Ascending aorta (tissue), 2 donors: ENCODE measurements around the gene SLC6A20. TPM values are rescaled to one million over a fixed set of nuclear protein-coding genes. Genes with fewer than 3 reads are reported as not detected.

Experiments
- DNase-seq, 2 donors: peaks; one replicate each; pipeline ENCODE4 v3.0.0-alpha.2; 2019; ENCODE audit warnings: low spot score in 2 of 2
- H3K27ac ChIP-seq, 2 donors: fragments of 200-600 bp; sonication (generic); one replicate each; pipeline ENCODE4 v1.5.1; 2016 to 2017; ENCODE audit warnings: mild to moderate bottlenecking in 1 of 2
- H3K27me3 ChIP-seq: fragments of 200-600 bp; sonication (generic); one replicate; pipeline ENCODE4 v1.5.1; 2017
- H3K36me3 ChIP-seq, 2 donors: fragments of 200-600 bp; sonication (generic); one replicate each; pipeline ENCODE4 v1.5.1; 2016
- H3K4me1 ChIP-seq, 2 donors: fragments of 200-600 bp; sonication (generic); one replicate each; pipeline ENCODE4 v1.5.1; 2016 to 2017; ENCODE audit warnings: mild to moderate bottlenecking in 1 of 2
- H3K4me3 ChIP-seq, 2 donors: fragments of 200-600 bp; sonication (generic); one replicate each; pipeline ENCODE4 v1.5.1; 2016 to 2017; ENCODE audit warnings: mild to moderate bottlenecking in 1 of 2
- H3K9me3 ChIP-seq, 2 donors: fragments of 200-600 bp; sonication (generic); one replicate each; pipeline ENCODE4 v1.5.1; 2016
- intact Hi-C: fragments of 100-400 bp; cut with DNase I; formaldehyde crosslinking; loops from one replicate; pipeline ENCODE4 v1.15.1; 2023
- total RNA-seq: library from RNA; depleted of rRNA; stranded (reverse); fragments of >200 nt; gene quantifications from one replicate; pipeline ENCODE4 v1.1.0, GENCODE V29; 2016
- TF ChIP-seq, protein P1 (sequence below), 3 experiments: fragments of 200-600 bp in 2 of 3; fragments of 450-650 bp in 1 of 3; sonication (generic) in 2 of 3; IDR thresholded peaks; one replicate each; pipeline ENCODE4 v1.5.1; 2016 to 2019; ENCODE audit warnings: antibody characterized with exemption in 3 of 3, mild to moderate bottlenecking in 1 of 3, moderate library complexity in 1 of 3

Gene SLC6A20
- total RNA-seq, 1 donor from 2014 or later: not detected

DNA sequence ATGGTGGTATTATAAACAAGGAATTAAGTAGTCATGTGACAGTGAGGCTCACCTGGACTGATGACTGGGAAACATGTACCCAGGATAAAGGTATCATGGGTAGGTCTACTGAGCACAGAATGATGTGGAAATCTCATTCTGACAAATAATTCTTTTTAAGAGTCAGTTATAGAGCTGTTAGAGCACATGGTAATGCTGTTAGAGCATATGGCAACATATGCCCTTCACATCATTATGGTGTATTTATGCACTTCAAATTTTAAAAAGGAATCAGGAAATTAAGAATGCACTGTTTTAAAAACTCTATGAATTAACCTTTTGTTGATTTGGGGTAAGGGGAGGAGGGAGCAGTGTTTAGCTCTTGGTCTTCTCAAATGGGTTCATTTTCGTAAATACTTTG, 1.7 kb downstream of the SLC6A20 start:
- Histone ChIP-seq H3K4me1 (peaks cover 4 to 8% of the 10 kb centered on the region in 2 donors), H3K9me3 (no peaks in the 10 kb centered on the region), H3K27me3 (peaks cover 10% of the 10 kb centered on the region), H3K4me3 (no peak overlapping the region), H3K27ac (no peak overlapping the region), H3K36me3 (no peaks in the 10 kb centered on the region)
- intact Hi-C loops: no loop called here
- TF ChIP-seq, protein P1, sequence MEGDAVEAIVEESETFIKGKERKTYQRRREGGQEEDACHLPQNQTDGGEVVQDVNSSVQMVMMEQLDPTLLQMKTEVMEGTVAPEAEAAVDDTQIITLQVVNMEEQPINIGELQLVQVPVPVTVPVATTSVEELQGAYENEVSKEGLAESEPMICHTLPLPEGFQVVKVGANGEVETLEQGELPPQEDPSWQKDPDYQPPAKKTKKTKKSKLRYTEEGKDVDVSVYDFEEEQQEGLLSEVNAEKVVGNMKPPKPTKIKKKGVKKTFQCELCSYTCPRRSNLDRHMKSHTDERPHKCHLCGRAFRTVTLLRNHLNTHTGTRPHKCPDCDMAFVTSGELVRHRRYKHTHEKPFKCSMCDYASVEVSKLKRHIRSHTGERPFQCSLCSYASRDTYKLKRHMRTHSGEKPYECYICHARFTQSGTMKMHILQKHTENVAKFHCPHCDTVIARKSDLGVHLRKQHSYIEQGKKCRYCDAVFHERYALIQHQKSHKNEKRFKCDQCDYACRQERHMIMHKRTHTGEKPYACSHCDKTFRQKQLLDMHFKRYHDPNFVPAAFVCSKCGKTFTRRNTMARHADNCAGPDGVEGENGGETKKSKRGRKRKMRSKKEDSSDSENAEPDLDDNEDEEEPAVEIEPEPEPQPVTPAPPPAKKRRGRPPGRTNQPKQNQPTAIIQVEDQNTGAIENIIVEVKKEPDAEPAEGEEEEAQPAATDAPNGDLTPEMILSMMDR (IDR thresholded peaks at IDR 0.05): no peak
- no peak for DNase-seq

DNA sequence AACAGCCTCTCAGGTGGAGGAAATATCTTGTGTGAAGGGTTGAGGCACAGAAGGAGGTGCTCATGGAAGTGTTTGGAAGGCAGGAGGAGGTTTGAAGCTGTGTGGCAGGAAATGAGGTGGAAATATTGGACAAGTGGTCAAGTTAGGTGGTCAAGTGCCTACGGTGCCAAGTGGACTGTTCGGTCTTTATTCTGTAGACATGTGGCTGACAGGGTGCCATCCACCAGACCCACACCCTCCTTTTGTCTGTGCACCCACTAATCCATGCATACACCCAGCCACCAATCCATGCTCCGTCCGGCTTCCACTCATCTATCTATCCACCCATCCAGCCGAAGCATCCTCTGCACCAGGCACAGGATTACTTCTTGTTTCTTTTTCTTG, 2.2 kb downstream of the SLC6A20 start:
- peak in 1 of 2 donors; percentile 27 for DNase-seq
- intact Hi-C loops: no loop called here
- no peak overlapping the region for H3K27ac ChIP-seq
- TF ChIP-seq, protein P1 (IDR thresholded peaks at IDR 0.05): no peak
- H3K27me3 ChIP-seq: peaks cover 10% of the 10 kb centered on the region
- H3K4me1 ChIP-seq: peaks cover 4 to 8% of the 10 kb centered on the region in 2 donors
- no peaks in the 10 kb centered on the region for H3K9me3 ChIP-seq
- no peak overlapping the region for H3K4me3 ChIP-seq
- no peaks in the 10 kb centered on the region for H3K36me3 ChIP-seq

DNA sequence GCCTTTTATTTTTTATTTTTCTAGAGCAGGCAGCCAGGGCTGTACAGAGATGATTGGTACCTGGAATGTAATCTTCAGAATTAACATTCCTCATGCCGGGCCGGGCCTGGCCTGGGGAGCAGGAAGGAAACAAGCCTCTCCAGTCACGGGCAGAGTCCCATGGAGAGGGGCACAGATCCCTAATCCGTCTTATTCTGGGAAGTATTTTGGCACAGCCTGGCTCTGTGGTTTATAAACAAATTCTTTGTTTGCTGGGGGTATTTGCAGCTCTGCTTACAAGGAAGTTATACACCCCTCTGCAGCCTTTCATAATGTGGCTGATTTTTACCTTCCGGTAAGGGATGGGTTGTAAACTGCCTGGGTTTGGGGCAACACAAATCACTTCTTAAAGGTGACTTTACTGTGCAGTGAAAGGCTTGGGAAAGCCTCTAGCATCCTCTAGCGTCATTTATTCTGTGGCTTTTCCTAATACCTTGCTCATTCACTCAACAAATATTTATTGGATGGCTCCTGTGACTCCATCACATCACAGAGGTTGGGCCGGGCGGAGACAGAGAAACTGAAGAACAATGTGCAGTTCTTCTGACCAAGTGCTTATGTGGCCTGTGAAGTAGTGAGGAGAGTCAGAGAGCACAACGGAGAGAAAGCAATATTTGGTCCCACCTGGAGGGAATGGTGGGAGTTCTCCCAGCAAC, 2.7 kb downstream of the SLC6A20 start:
- TF ChIP-seq, protein P1 (IDR thresholded peaks at IDR 0.05): no peak
- DNase-seq: peak in 1 of 2 donors; percentile 35
- intact Hi-C loops: no loop called here

DNA sequence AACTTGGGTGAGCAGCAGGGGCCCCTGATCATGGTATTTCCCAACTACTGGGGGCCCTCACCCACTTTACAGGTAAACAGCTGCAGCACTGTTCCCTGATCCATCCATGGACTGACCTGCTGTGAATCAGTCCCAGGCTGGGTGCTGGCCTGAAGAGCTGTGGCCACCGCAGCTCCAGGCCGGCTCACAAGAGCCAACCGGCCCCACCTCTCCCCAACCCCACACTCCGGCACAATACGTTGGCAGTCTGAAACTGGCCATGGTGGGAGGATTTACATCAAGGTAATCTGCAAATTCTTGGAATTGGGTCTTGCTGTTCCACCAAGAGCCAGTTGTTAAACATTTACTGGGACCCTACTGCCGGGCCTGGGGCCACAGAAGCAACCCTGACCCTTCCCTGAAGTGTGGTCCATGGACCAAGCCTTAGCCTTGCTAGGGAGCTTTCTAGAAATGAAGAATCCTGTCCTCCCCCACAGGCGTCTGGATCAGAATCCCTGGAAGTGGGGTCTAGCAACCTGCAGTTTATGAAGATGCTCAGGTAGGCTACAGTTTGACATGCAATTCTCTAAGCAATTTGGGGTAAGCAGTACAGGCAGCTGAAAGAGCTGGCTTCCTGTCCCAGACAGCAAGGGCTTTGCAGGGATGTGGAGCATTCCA, 3.7 kb downstream of the SLC6A20 start:
- H3K9me3 ChIP-seq: no peaks in the 10 kb centered on the region
- H3K4me1 ChIP-seq: peaks cover 4 to 8% of the 10 kb centered on the region in 2 donors
- H3K27me3 ChIP-seq: peaks cover 10% of the 10 kb centered on the region
- H3K27ac ChIP-seq: no peak overlapping the region
- DNase-seq: peak in 1 of 2 donors; percentile 38
- intact Hi-C loops: no loop called here
- TF ChIP-seq, protein P1 (IDR thresholded peaks at IDR 0.05): no peak
- no peak overlapping the region for H3K4me3 ChIP-seq
- no peaks in the 10 kb centered on the region for H3K36me3 ChIP-seq

More for the DNA sequence above, 2.7 kb downstream of the SLC6A20 start:
- no peaks in the 10 kb centered on the region for H3K36me3 ChIP-seq
- H3K4me3 ChIP-seq: no peak overlapping the region
- no peak overlapping the region for H3K27ac ChIP-seq
- no peaks in the 10 kb centered on the region for H3K9me3 ChIP-seq
- peaks cover 4 to 8% of the 10 kb centered on the region in 2 donors for H3K4me1 ChIP-seq
- peaks cover 10% of the 10 kb centered on the region for H3K27me3 ChIP-seq

DNA sequence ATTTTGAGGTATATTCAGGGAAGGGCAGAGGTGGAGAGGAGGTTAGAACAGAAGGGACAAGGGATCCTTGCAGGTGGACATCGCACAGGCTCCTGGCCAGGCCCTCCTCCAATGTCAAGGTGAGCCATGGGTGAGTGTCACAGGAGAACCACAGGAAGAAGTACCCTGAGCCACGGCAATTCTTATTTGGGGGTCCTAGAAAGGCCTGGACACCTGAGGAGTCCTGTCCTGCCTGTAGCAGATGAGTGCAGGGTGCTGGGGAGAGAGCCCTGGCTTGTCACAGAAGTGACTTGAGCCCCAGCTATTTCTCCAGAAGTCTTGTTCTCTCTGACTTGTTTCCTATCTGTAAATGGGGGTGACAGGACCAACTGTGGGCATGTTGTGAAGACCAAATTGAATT, 4.3 kb downstream of the SLC6A20 start:
- DNase-seq: no peak
- Histone ChIP-seq H3K4me1 (peaks cover 4 to 8% of the 10 kb centered on the region in 2 donors), H3K36me3 (no peaks in the 10 kb centered on the region), H3K9me3 (no peaks in the 10 kb centered on the region), H3K4me3 (no peak overlapping the region), H3K27ac (no peak overlapping the region), H3K27me3 (peaks cover 6% of the 10 kb centered on the region)
- intact Hi-C loops: no loop called here
- TF ChIP-seq, protein P1 (IDR thresholded peaks at IDR 0.05): no peak
